HCT116 (cell line): ENCODE data around the gene C2orf76. TPM values are rescaled to one million over a fixed set of nuclear protein-coding genes. Genes with fewer than 3 reads are reported as not detected.

Experiments
- ATAC-seq: fragments of 200-7000 bp; cut with Tn5 transposase; 2 replicates; pipeline ENCODE4 v1.9.1; 2020; ENCODE audit warnings: mild to moderate bottlenecking, moderate library complexity
- BruUV-seq: library from RNA; stranded (reverse); fragments of 400-500 nt; replicated peaks from 2 replicates; lab custom pipeline; 2021; lab: Mats Ljungman, UMichigan
- CTCF ChIA-PET: fragments of 300-600 bp; sonication (Branson Sonifier 250); formaldehyde crosslinking; loops from one replicate; lab custom pipeline; 2021; ENCODE audit warnings: antibody characterized with exemption; lab: Charles Lee
- POLR2A ChIA-PET: fragments of 300-600, 350-600 bp; sonication (Branson Sonifier 250); formaldehyde crosslinking; loops from one replicate; lab custom pipeline; 2021; ENCODE audit warnings: antibody characterized with exemption; lab: Charles Lee
- RAD21 ChIA-PET, 2 experiments: fragments of 300-600 bp; sonication (Branson Sonifier 250); formaldehyde crosslinking; loops; one replicate each; lab custom pipeline; 2023; ENCODE audit warnings: low total read pairs in 2 of 2; ENCODE audit not compliant: uncharacterized antibody in 2 of 2, unreplicated experiment in 2 of 2, low non-redundant PET in 1 of 2; lab: Charles Lee
- DNase-seq: peaks from one replicate; pipeline ENCODE4 v3.0.0-alpha.2; 2010; ENCODE audit warnings: low read depth, low spot score
- H2AFZ ChIP-seq: fragments of 200-600 bp; shearing (Covaris generic), sonication (generic); 2 replicates; pipeline ENCODE4 v1.6.1; 2017; ENCODE audit warnings: low read depth, mixed run types, mixed read lengths, antibody characterized with exemption, low read length; ENCODE audit not compliant: poor library complexity, severe bottlenecking
- H3K27ac ChIP-seq: 2 replicates; pipeline ENCODE4 v1.5.1; 2012; ENCODE audit warnings: low read depth, low read length
- H3K27me3 ChIP-seq: fragments of 200-600 bp; sonication (generic); 2 replicates; pipeline ENCODE4 v1.6.1; 2016; ENCODE audit warnings: mixed run types, low read length, mixed read lengths; ENCODE audit not compliant: insufficient read depth
- H3K36me3 ChIP-seq, 2 experiments: fragments of 200-500 bp in 1 of 2; fragments of 200-600 bp in 1 of 2; sonication (Bioruptor generic) in 1 of 2; sonication (generic) in 1 of 2; 2 replicates each; pipeline versions ENCODE4 v1.5.1 to v1.6.1; 2014 to 2016; ENCODE audit warnings: low read length in 2 of 2, inconsistent platforms in 1 of 2, mixed read lengths in 1 of 2, mixed run types in 1 of 2; ENCODE audit not compliant: insufficient read depth in 2 of 2, control insufficient read depth in 1 of 2
- H3K4me1 ChIP-seq, 2 experiments: fragments of 200-600 bp in 1 of 2; sonication (generic) in 1 of 2; 2 replicates each; pipeline versions ENCODE4 v1.5.1 to v1.6.1; 2012 to 2017; ENCODE audit warnings: low read length in 2 of 2, inconsistent platforms in 1 of 2, mild to moderate bottlenecking in 1 of 2, mixed read lengths in 1 of 2, mixed run types in 1 of 2, moderate library complexity in 1 of 2; ENCODE audit not compliant: insufficient read depth in 2 of 2, control insufficient read depth in 1 of 2
- H3K4me2 ChIP-seq: fragments of 200-600 bp; sonication (generic); 2 replicates; pipeline ENCODE4 v1.6.1; 2017; ENCODE audit warnings: mixed run types, low read length, mixed read lengths
- H3K4me3 ChIP-seq, 2 experiments: fragments of 200-600 bp in 1 of 2; sonication (generic) in 1 of 2; replicated peaks in 1 of 2; 2 replicates each; pipeline ENCODE4 v1.5.1; 2011 to 2016; ENCODE audit warnings: low read length in 2 of 2, control low read depth in 1 of 2, low read depth in 1 of 2, mild to moderate bottlenecking in 1 of 2, mixed read lengths in 1 of 2, mixed run types in 1 of 2
- H3K79me2 ChIP-seq: fragments of 200-600 bp; sonication (generic); 2 replicates; pipeline ENCODE4 v1.6.1; 2017; ENCODE audit warnings: mild to moderate bottlenecking, mixed run types, low read length, moderate library complexity, mixed read lengths; ENCODE audit not compliant: insufficient read depth
- H3K9ac ChIP-seq: fragments of 200-600 bp; sonication (generic); 2 replicates; pipeline ENCODE4 v1.6.1; 2016; ENCODE audit warnings: low read length, mixed read lengths
- H3K9me2 ChIP-seq: fragments of 200-600 bp; sonication (generic), shearing (Covaris generic); 2 replicates; pipeline ENCODE4 v1.6.1; 2017; ENCODE audit warnings: mixed run types, mild to moderate bottlenecking, moderate library complexity; ENCODE audit not compliant: insufficient read depth
- H3K9me3 ChIP-seq, 2 experiments: fragments of 200-500 bp in 1 of 2; fragments of 200-600 bp in 1 of 2; sonication (Bioruptor generic) in 1 of 2; sonication (generic) in 1 of 2; 2 replicates each; pipeline ENCODE4 v1.6.1; 2014 to 2017; ENCODE audit warnings: low read length in 2 of 2, mixed read lengths in 2 of 2, inconsistent platforms in 1 of 2, low read depth in 1 of 2, mild to moderate bottlenecking in 1 of 2, mixed run types in 1 of 2, moderate library complexity in 1 of 2; ENCODE audit not compliant: control insufficient read depth in 1 of 2, insufficient read depth in 1 of 2
- H4K20me1 ChIP-seq: fragments of 200-600 bp; sonication (generic), shearing (Covaris generic); 2 replicates; pipeline ENCODE4 v1.6.1; 2017; ENCODE audit warnings: mixed run types, mild to moderate bottlenecking, moderate library complexity; ENCODE audit not compliant: insufficient read depth
- CEBPB ChIP-seq: IDR thresholded peaks from 2 replicates; pipeline ENCODE4 v1.6.1; 2012; ENCODE audit warnings: low read depth
- EGR1 ChIP-seq: IDR thresholded peaks from 2 replicates; pipeline ENCODE4 v1.6.1; 2012; ENCODE audit warnings: low read depth
- ELF1 ChIP-seq: IDR thresholded peaks from 2 replicates; pipeline ENCODE4 v1.6.1; 2012; ENCODE audit warnings: low read depth, borderline replicate concordance
- FOSL1 ChIP-seq: IDR thresholded peaks from 2 replicates; pipeline ENCODE4 v1.6.1; 2012; ENCODE audit warnings: low read depth
- MAX ChIP-seq: IDR thresholded peaks from 2 replicates; pipeline ENCODE4 v1.6.1; 2012
- POLR2A ChIP-seq: IDR thresholded peaks from 2 replicates; pipeline ENCODE4 v1.7.0; 2011; ENCODE audit warnings: borderline replicate concordance; ENCODE audit not compliant: insufficient read depth, insufficient read length; ENCODE audit errors: extremely low read depth
- POLR2AphosphoS5 ChIP-seq: IDR thresholded peaks from 2 replicates; pipeline ENCODE4 v1.6.1; 2011; ENCODE audit warnings: mild to moderate bottlenecking, low read depth, low read length, moderate library complexity
- SIN3A ChIP-seq: IDR thresholded peaks from 2 replicates; pipeline ENCODE4 v1.6.1; 2012; ENCODE audit warnings: low read depth
- SP1 ChIP-seq: IDR thresholded peaks from 2 replicates; pipeline ENCODE4 v1.6.1; 2012; ENCODE audit warnings: low read depth
- SRF ChIP-seq: IDR thresholded peaks from 2 replicates; pipeline ENCODE4 v1.6.1; 2012; ENCODE audit warnings: low read depth
- YY1 ChIP-seq: IDR thresholded peaks from 2 replicates; pipeline ENCODE4 v1.6.1; 2011; ENCODE audit warnings: low read length, low read depth, moderate library complexity, mild to moderate bottlenecking; ENCODE audit not compliant: insufficient replicate concordance; ENCODE audit errors: extremely low read depth
- intact Hi-C: fragments of 100-400 bp; cut with micrococcal nuclease; formaldehyde crosslinking; loops from 2 replicates; pipeline ENCODE4 v1.10.0; 2022
- total RNA-seq: library from RNA; stranded (reverse); gene quantifications from one replicate; pipeline ENCODE4 v1.2.1, GENCODE V29; 2021; ENCODE audit not compliant: unreplicated experiment
- TF ChIP-seq, protein P1 (sequence below): IDR thresholded peaks from 2 replicates; pipeline ENCODE4 v1.6.1; 2012; ENCODE audit warnings: low read depth
- TF ChIP-seq, protein P2 (sequence below): IDR thresholded peaks from 2 replicates; pipeline ENCODE4 v1.6.1; 2012
- TF ChIP-seq, protein P3 (sequence below), 3 experiments: fragments of 200-600 bp in 1 of 3; sonication (generic) in 1 of 3; IDR thresholded peaks in 2 of 3; conservative IDR thresholded peaks in 1 of 3; 2 replicates each; pipeline ENCODE4 v1.5.1; 2012 to 2017; ENCODE audit warnings: low read depth in 2 of 3, low read length in 2 of 3, antibody characterized with exemption in 1 of 3, borderline replicate concordance in 1 of 3, control low read depth in 1 of 3, mild to moderate bottlenecking in 1 of 3, mixed read lengths in 1 of 3, mixed run types in 1 of 3, moderate library complexity in 1 of 3; ENCODE audit not compliant: insufficient read depth in 1 of 3

C2orf76 gene
- total RNA-seq, 1 experiment from 2014 or later = 10.5 TPM

DNA sequence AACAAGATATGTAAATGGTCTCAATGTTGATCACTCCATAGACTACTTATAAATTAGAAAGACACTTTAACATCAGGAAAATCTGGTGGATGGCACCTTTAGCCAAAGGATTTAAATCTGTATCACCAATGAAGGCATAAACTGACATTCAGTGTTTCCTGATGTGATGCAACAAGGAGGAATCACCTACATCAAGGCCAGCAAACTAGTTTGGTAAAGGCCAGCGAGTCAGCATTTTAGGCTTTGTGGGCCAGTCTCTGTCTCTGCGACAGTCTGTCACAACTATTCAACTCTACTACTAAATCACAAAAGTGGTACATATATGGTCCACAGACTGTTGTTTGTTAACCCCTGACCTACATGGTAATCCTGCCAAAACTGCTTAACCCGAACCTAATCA lies 33.3 kb downstream of the C2orf76 start:
- TF ChIP-seq, protein P1, sequence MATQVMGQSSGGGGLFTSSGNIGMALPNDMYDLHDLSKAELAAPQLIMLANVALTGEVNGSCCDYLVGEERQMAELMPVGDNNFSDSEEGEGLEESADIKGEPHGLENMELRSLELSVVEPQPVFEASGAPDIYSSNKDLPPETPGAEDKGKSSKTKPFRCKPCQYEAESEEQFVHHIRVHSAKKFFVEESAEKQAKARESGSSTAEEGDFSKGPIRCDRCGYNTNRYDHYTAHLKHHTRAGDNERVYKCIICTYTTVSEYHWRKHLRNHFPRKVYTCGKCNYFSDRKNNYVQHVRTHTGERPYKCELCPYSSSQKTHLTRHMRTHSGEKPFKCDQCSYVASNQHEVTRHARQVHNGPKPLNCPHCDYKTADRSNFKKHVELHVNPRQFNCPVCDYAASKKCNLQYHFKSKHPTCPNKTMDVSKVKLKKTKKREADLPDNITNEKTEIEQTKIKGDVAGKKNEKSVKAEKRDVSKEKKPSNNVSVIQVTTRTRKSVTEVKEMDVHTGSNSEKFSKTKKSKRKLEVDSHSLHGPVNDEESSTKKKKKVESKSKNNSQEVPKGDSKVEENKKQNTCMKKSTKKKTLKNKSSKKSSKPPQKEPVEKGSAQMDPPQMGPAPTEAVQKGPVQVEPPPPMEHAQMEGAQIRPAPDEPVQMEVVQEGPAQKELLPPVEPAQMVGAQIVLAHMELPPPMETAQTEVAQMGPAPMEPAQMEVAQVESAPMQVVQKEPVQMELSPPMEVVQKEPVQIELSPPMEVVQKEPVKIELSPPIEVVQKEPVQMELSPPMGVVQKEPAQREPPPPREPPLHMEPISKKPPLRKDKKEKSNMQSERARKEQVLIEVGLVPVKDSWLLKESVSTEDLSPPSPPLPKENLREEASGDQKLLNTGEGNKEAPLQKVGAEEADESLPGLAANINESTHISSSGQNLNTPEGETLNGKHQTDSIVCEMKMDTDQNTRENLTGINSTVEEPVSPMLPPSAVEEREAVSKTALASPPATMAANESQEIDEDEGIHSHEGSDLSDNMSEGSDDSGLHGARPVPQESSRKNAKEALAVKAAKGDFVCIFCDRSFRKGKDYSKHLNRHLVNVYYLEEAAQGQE = no peak
- TF ChIP-seq CEBPB = 0 out of 2 replicates have a peak, but pooled peaks have one; percentile 39
- H3K4me3 ChIP-seq = no peak overlapping the region
- no peaks in the 10 kb centered on the region for H3K9me2 ChIP-seq
- no peaks in the 10 kb centered on the region for H3K36me3 ChIP-seq
- intact Hi-C loops = no loop called here
- H4K20me1 ChIP-seq = no peaks in the 10 kb centered on the region
- RAD21 ChIA-PET = no interaction called here
- H3K27me3 ChIP-seq = no peaks in the 10 kb centered on the region
- no peaks in the 10 kb centered on the region for H3K79me2 ChIP-seq
- H3K27ac ChIP-seq = no peak overlapping the region
- no peak overlapping the region for H2AFZ ChIP-seq
- POLR2A ChIA-PET = no interaction called here
- H3K9ac ChIP-seq = no peak overlapping the region
- H3K9me3 ChIP-seq = no peaks in the 10 kb centered on the region
- no peak for ATAC-seq
- H3K4me2 ChIP-seq = no peak overlapping the region
- DNase-seq = no peak
- no peaks in the 10 kb centered on the region for H3K4me1 ChIP-seq
- no TSS peak for BruUV-seq
- CTCF ChIA-PET = no interaction called here

DNA sequence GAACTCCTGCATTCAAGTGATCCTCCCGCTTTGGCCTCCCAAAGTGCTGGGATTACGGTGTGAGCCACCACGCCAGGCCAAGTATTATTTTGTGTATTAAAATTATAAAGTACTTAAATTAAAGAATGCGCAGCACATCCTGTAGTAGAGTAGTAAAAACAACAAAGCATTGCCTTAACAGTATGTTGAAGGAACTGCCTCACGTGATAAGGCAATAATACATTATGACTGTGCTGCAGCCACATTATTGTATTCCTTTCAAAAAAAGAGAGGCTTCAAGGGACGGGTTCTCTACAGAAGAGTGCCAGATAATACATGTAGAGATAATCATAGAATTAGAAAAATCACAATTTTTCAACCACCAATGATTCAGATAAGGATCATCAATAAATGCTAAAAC lies 33.7 kb downstream of the C2orf76 start:
- H3K4me2 ChIP-seq = no peak overlapping the region
- no peak overlapping the region for H3K27ac ChIP-seq
- no peaks in the 10 kb centered on the region for H3K9me3 ChIP-seq
- no peaks in the 10 kb centered on the region for H3K36me3 ChIP-seq
- intact Hi-C loops = no loop called here
- RAD21 ChIA-PET = no interaction called here
- H2AFZ ChIP-seq = no peak overlapping the region
- no peaks in the 10 kb centered on the region for H3K4me1 ChIP-seq
- DNase-seq (no peak), ATAC-seq (no peak)
- H3K4me3 ChIP-seq = no peak overlapping the region
- no peaks in the 10 kb centered on the region for H4K20me1 ChIP-seq
- no peaks in the 10 kb centered on the region for H3K27me3 ChIP-seq
- H3K9me2 ChIP-seq = no peaks in the 10 kb centered on the region
- POLR2A ChIA-PET = no interaction called here
- no peak overlapping the region for H3K9ac ChIP-seq
- no TSS peak for BruUV-seq
- CTCF ChIA-PET = no interaction called here
- H3K79me2 ChIP-seq = no peaks in the 10 kb centered on the region
- TF ChIP-seq, protein P2, sequence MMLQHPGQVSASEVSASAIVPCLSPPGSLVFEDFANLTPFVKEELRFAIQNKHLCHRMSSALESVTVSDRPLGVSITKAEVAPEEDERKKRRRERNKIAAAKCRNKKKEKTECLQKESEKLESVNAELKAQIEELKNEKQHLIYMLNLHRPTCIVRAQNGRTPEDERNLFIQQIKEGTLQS = no peak
- TF ChIP-seq YY1 (no peak), SRF (no peak), SP1 (no peak), MAX (no peak), SIN3A (no peak), EGR1 (no peak), POLR2A (no peak), POLR2AphosphoS5 (no peak), ELF1 (no peak), FOSL1 (no peak)
- TF ChIP-seq, protein P3, sequence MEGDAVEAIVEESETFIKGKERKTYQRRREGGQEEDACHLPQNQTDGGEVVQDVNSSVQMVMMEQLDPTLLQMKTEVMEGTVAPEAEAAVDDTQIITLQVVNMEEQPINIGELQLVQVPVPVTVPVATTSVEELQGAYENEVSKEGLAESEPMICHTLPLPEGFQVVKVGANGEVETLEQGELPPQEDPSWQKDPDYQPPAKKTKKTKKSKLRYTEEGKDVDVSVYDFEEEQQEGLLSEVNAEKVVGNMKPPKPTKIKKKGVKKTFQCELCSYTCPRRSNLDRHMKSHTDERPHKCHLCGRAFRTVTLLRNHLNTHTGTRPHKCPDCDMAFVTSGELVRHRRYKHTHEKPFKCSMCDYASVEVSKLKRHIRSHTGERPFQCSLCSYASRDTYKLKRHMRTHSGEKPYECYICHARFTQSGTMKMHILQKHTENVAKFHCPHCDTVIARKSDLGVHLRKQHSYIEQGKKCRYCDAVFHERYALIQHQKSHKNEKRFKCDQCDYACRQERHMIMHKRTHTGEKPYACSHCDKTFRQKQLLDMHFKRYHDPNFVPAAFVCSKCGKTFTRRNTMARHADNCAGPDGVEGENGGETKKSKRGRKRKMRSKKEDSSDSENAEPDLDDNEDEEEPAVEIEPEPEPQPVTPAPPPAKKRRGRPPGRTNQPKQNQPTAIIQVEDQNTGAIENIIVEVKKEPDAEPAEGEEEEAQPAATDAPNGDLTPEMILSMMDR (IDR thresholded peaks at IDR 0.05 in 2 of 3, conservative IDR thresholded peaks at IDR 0.05 in 1 of 3; ENCODE audit: borderline replicate concordance in 1 of 3, insufficient read depth in 1 of 3, low read depth in 2 of 3, low read length in 2 of 3) = no peak
